SK-N-SH (cell line): ENCODE data around the gene XRCC3. TPM values are rescaled to one million over a fixed set of nuclear protein-coding genes. Genes with fewer than 3 reads are reported as not detected.

Source experiments
- CTCF ChIA-PET: fragments of 300-600, 350-600 bp; formaldehyde crosslinking; extraction: SDS; loops from one replicate; lab custom pipeline; 2021; lab: Yijun Ruan, JAX
- POLR2A ChIA-PET: fragments of 350-600 bp; sonication (Branson Sonifier 250); formaldehyde crosslinking; extraction: SDS; loops from one replicate; lab custom pipeline; 2020; ENCODE audit warnings: antibody characterized with exemption, inconsistent platforms; lab: Yijun Ruan, JAX
- DNase-seq: peaks from one replicate; pipeline ENCODE4 v3.0.0; 2012
- H2AFZ ChIP-seq: fragments of 200-600 bp; sonication (generic); 2 replicates; pipeline ENCODE4 v1.8.1; 2016; ENCODE audit warnings: antibody characterized with exemption, mild to moderate bottlenecking, low read depth
- H3F3A ChIP-seq: fragments of 200-600 bp; sonication (generic); replicated peaks from 2 replicates; pipeline ENCODE3; 2016; ENCODE audit warnings: antibody characterized with exemption, mild to moderate bottlenecking; ENCODE audit not compliant: insufficient read depth
- H3K27ac ChIP-seq, 2 experiments: fragments of 200-500 bp in 1 of 2; fragments of 200-600 bp in 1 of 2; sonication (Bioruptor generic) in 1 of 2; sonication (generic), shearing (Covaris generic) in 1 of 2; 2 replicates each; pipeline versions ENCODE4 v1.5.1 to v1.6.1; 2014 to 2016; ENCODE audit warnings: low read depth in 2 of 2, inconsistent platforms in 1 of 2, low read length in 1 of 2, mild to moderate bottlenecking in 1 of 2, mixed read lengths in 1 of 2
- H3K27me3 ChIP-seq: fragments of 200-600 bp; sonication (generic), shearing (Covaris generic); 2 replicates; pipeline ENCODE4 v1.6.1; 2016; ENCODE audit warnings: mixed run types; ENCODE audit not compliant: insufficient read depth
- H3K36me3 ChIP-seq, 2 experiments: fragments of 200-500 bp in 1 of 2; fragments of 200-600 bp in 1 of 2; sonication (Bioruptor generic) in 1 of 2; sonication (generic) in 1 of 2; replicated peaks in 1 of 2; 2 replicates each; pipeline versions ENCODE3 to v1.5.1; 2014 to 2016; ENCODE audit warnings: low read length in 1 of 2, mild to moderate bottlenecking in 1 of 2; ENCODE audit not compliant: insufficient read depth in 2 of 2, control insufficient read depth in 1 of 2
- H3K4me1 ChIP-seq, 2 experiments: fragments of 200-500 bp in 1 of 2; fragments of 200-600 bp in 1 of 2; sonication (Bioruptor generic) in 1 of 2; sonication (generic), shearing (Covaris generic) in 1 of 2; 2 replicates each; pipeline versions ENCODE4 v1.5.1 to v1.6.1; 2014 to 2016; ENCODE audit warnings: low read depth in 1 of 2, low read length in 1 of 2, mixed run types in 1 of 2; ENCODE audit not compliant: insufficient read depth in 2 of 2, control insufficient read depth in 1 of 2
- H3K4me2 ChIP-seq: fragments of 200-600 bp; sonication (generic), shearing (Covaris generic); 2 replicates; pipeline ENCODE4 v1.6.1; 2017; ENCODE audit warnings: mixed run types
- H3K4me3 ChIP-seq, 2 experiments: fragments of 200-500 bp in 1 of 2; fragments of 200-600 bp in 1 of 2; sonication (Bioruptor generic) in 1 of 2; sonication (generic), shearing (Covaris generic) in 1 of 2; 2 replicates each; pipeline versions ENCODE4 v1.5.1 to v1.8.1; 2014 to 2016; ENCODE audit warnings: low read depth in 2 of 2, inconsistent platforms in 1 of 2, low read length in 1 of 2, mild to moderate bottlenecking in 1 of 2, mixed read lengths in 1 of 2, moderate library complexity in 1 of 2
- H3K79me2 ChIP-seq: fragments of 200-600 bp; sonication (generic); 2 replicates; pipeline ENCODE4 v1.8.1; 2017; ENCODE audit warnings: mild to moderate bottlenecking; ENCODE audit not compliant: insufficient read depth
- H3K9ac ChIP-seq: fragments of 200-600 bp; sonication (generic); 2 replicates; pipeline ENCODE4 v1.6.1; 2017; ENCODE audit warnings: mixed run types
- H3K9me2 ChIP-seq: fragments of 200-600 bp; sonication (generic); 2 replicates; pipeline ENCODE4 v1.6.1; 2017; ENCODE audit warnings: mixed run types
- H3K9me3 ChIP-seq: fragments of 200-600 bp; sonication (generic); 2 replicates; pipeline ENCODE4 v1.6.1; 2017; ENCODE audit warnings: mixed run types, mild to moderate bottlenecking, moderate library complexity
- H4K20me1 ChIP-seq: fragments of 200-600 bp; sonication (generic); 2 replicates; pipeline ENCODE4 v1.6.1; 2017; ENCODE audit warnings: mild to moderate bottlenecking, mixed run types; ENCODE audit not compliant: insufficient read depth
- CHD2 ChIP-seq: fragments of 150-350 bp; IDR thresholded peaks from 2 replicates; pipeline ENCODE4 v1.6.1; 2018; ENCODE audit warnings: low read length; ENCODE audit not compliant: partially characterized antibody
- CTCF ChIP-seq: fragments of 200-600 bp; sonication (generic); IDR thresholded peaks from 2 replicates; pipeline ENCODE4 v1.6.1; 2017; ENCODE audit warnings: antibody characterized with exemption, mild to moderate bottlenecking, moderate library complexity
- FOSL2 ChIP-seq: IDR thresholded peaks from 2 replicates; pipeline ENCODE4 v1.4.0; 2012; ENCODE audit warnings: low read depth, mild to moderate bottlenecking, moderate library complexity, borderline replicate concordance
- FOXJ3 ChIP-seq: sonication (generic); formaldehyde crosslinking; IDR thresholded peaks from 2 replicates; pipeline ENCODE4 v1.5.1; 2020; ENCODE audit warnings: mild to moderate bottlenecking, missing genetic modification reagents
- GABPA ChIP-seq: IDR thresholded peaks from 2 replicates; pipeline ENCODE4 v1.4.0; 2012; ENCODE audit warnings: low read depth, mild to moderate bottlenecking
- IRF3 ChIP-seq: fragments of 150-350 bp; IDR thresholded peaks from 2 replicates; pipeline ENCODE4 v1.6.1; 2016; ENCODE audit warnings: mild to moderate bottlenecking, low read depth, low read length
- JUND ChIP-seq: IDR thresholded peaks from 2 replicates; pipeline ENCODE4 v1.4.0; 2012
- MXI1 ChIP-seq: IDR thresholded peaks from 2 replicates; pipeline ENCODE4 v1.6.1; 2012; ENCODE audit warnings: mild to moderate bottlenecking, low read depth, low read length, improper control_type of control experiment
- POLR2AphosphoS5 ChIP-seq: IDR thresholded peaks from 2 replicates; pipeline ENCODE4 v1.6.1; 2012; ENCODE audit warnings: low read depth, low read length
- RCOR1 ChIP-seq: fragments of 150-350 bp; IDR thresholded peaks from 2 replicates; pipeline ENCODE4 v1.6.1; 2017; ENCODE audit warnings: antibody characterized with exemption, low read length
- RFX5 ChIP-seq: IDR thresholded peaks from 2 replicates; pipeline ENCODE4 v1.6.1; 2012; ENCODE audit warnings: mild to moderate bottlenecking, improper control_type of control experiment, low read length
- RXRA ChIP-seq: IDR thresholded peaks from 2 replicates; pipeline ENCODE4 v1.4.0; 2012; ENCODE audit warnings: low read depth, mild to moderate bottlenecking, borderline replicate concordance
- SIN3A ChIP-seq: IDR thresholded peaks from 2 replicates; pipeline ENCODE4 v1.6.1; 2012; ENCODE audit warnings: low read depth, mild to moderate bottlenecking, low read length, moderate library complexity, borderline replicate concordance
- SMC3 ChIP-seq: IDR thresholded peaks from 2 replicates; pipeline ENCODE4 v1.6.1; 2012; ENCODE audit warnings: low read depth, low read length, improper control_type of control experiment
- TCF12 ChIP-seq: IDR thresholded peaks from 2 replicates; pipeline ENCODE4 v1.4.0; 2012
- YY1 ChIP-seq: IDR thresholded peaks from 2 replicates; pipeline ENCODE4 v1.4.0; 2012; ENCODE audit warnings: low read depth, mild to moderate bottlenecking
- WGBS: methylation state at CpG from one replicate; pipeline ENCODE4 v1.1.6; 2017; ENCODE audit warnings: low lambda C conversion rate; 5-methylcytosine and 5-hydroxymethylcytosine counted together
- polyA plus RNA-seq, 3 experiments: library from polyadenylated mRNA; depleted of rRNA; stranded (reverse); fragments of >200 nt; gene quantifications; 2 replicates each; pipeline ENCODE4 v1.2.3, GENCODE V29; 2012
- TF ChIP-seq, protein P1 (sequence below): fragments of 150-350 bp; IDR thresholded peaks from 2 replicates; pipeline ENCODE4 v1.6.1; 2017; ENCODE audit warnings: antibody characterized with exemption, low read length, low read depth, borderline replicate concordance
- TF ChIP-seq, protein P2 (sequence below): IDR thresholded peaks from 2 replicates; pipeline ENCODE4 v1.4.0; 2012; ENCODE audit warnings: low read depth

XRCC3 gene
- polyA plus RNA-seq, 1 of the 3 experiments (the other 2 are of a cell fraction), result 11.7 TPM

DNA sequence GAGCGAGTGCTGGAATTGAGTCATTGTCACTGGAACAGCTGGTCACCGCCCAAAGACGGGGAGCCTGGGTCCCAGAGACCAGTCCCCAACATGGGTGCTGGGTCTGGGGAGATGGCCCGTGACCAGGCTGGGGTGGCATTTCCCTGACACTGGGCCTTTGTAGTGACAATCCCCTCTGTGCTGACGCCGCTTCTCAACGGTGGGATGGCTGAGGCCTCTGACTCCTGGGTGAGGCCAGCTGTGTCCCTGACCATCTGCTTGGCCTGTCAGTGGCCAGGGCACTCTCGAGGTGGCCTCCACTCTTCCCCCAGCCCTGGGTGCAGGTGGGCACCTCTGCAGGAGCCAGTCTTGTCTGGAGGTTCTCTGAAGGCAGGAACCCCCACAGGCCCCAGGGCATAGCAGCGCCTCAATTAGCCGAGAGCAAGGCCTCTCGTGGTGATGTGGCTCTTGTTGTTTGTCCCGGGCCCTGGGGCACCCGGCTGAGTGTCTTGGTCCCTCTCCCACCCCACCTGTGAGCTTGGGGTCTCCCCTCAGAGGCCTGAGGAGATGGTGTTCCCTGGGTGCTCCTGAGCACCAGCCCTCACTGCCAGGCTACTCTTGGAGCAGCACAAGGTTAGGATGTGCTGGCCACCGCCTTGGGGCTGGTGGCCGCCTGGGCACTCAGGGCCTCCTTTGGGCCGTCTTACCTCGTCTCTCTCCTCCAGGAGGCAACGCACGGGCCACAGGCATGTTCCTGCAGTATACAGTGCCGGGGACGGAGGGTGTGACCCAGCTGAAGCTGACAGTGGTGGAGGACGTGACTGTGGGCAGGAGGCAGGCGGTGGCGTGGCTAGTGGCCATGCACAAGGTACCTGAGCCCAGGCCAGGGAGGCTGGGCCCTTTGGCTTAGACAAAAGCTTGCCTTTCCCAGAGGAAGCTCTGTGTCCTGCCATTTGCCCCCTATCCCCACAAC, 16.9 kb upstream of the XRCC3 start:
- no peaks in the 10 kb centered on the region for H3K79me2 ChIP-seq
- peaks cover 9 to 65% of the 10 kb centered on the region in 2 experiments for H3K36me3 ChIP-seq
- H3K4me1 ChIP-seq, result no peaks in the 10 kb centered on the region
- H4K20me1 ChIP-seq, result no peaks in the 10 kb centered on the region
- POLR2A ChIA-PET, result no interaction called here
- no peaks in the 10 kb centered on the region for H3K27me3 ChIP-seq
- H3K4me2 ChIP-seq, result no peak overlapping the region
- H3F3A ChIP-seq, result no peaks in the 10 kb centered on the region
- H3K27ac ChIP-seq, result no peak overlapping the region; a peak in 1 of 4 replicates
- TF ChIP-seq JUND (no peak), CHD2 (no peak), YY1 (no peak), RXRA (no peak), SIN3A (no peak), RFX5 (no peak), IRF3 (no peak), RCOR1 (no peak)
- TF ChIP-seq, protein P1, sequence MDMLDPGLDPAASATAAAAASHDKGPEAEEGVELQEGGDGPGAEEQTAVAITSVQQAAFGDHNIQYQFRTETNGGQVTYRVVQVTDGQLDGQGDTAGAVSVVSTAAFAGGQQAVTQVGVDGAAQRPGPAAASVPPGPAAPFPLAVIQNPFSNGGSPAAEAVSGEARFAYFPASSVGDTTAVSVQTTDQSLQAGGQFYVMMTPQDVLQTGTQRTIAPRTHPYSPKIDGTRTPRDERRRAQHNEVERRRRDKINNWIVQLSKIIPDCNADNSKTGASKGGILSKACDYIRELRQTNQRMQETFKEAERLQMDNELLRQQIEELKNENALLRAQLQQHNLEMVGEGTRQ, result no peak
- TF ChIP-seq, protein P2, sequence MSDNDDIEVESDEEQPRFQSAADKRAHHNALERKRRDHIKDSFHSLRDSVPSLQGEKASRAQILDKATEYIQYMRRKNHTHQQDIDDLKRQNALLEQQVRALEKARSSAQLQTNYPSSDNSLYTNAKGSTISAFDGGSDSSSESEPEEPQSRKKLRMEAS, result no peak
- H3K9me2 ChIP-seq, result no peaks in the 10 kb centered on the region
- H3K9ac ChIP-seq, result no peak overlapping the region
- H3K9me3 ChIP-seq, result no peaks in the 10 kb centered on the region
- no peak for DNase-seq
- WGBS, result 92% methylated on average over 14 of the region's 24 CpGs
- no peak overlapping the region for H3K4me3 ChIP-seq
- no peak overlapping the region for H2AFZ ChIP-seq
- CTCF ChIA-PET, result no interaction called here

GRCh38 chr14:103731481-103731880, 16.2 kb upstream of the XRCC3 start:
- no peaks in the 10 kb centered on the region for H3K79me2 ChIP-seq
- H3K4me2 ChIP-seq, result no peak overlapping the region
- 96% methylated on average over 12 of the region's 15 CpGs for WGBS
- H3K9ac ChIP-seq, result no peak overlapping the region
- no peaks in the 10 kb centered on the region for H3K9me3 ChIP-seq
- H4K20me1 ChIP-seq, result no peaks in the 10 kb centered on the region
- no peaks in the 10 kb centered on the region for H3K4me1 ChIP-seq
- CTCF ChIA-PET, result no interaction called here
- no peak overlapping the region for H3K27ac ChIP-seq
- H3F3A ChIP-seq, result no peaks in the 10 kb centered on the region
- H3K27me3 ChIP-seq, result no peaks in the 10 kb centered on the region
- no peak overlapping the region for H2AFZ ChIP-seq
- H3K4me3 ChIP-seq, result no peak overlapping the region
- H3K36me3 ChIP-seq, result peaks cover 9 to 62% of the 10 kb centered on the region in 2 experiments
- POLR2A ChIA-PET, result no interaction called here
- no peak for DNase-seq
- no peaks in the 10 kb centered on the region for H3K9me2 ChIP-seq
- TF ChIP-seq GABPA, result no peak
- TF ChIP-seq, protein P1, result no peak
- TF ChIP-seq MXI1, result no peak
- TF ChIP-seq SMC3, result no peak
- no peak for TF ChIP-seq TCF12
- no peak for TF ChIP-seq YY1
- TF ChIP-seq CTCF, result no peak
- no peak for TF ChIP-seq SIN3A
- TF ChIP-seq FOXJ3 (CRISPR knock-in tag), result no peak
- TF ChIP-seq RFX5, result no peak
- no peak for TF ChIP-seq POLR2AphosphoS5
- TF ChIP-seq FOSL2, result no peak
- TF ChIP-seq, all 33 proteins: peak for 0
